A549 (cell line): ENCODE measurements around the gene RASSF4. TPM values are rescaled to one million over a fixed set of nuclear protein-coding genes. Genes with fewer than 3 reads are reported as not detected.

Experiments used
- ATAC-seq, 2 experiments: fragments of 200-7000 bp in 1 of 2; fragments of >200 bp in 1 of 2; cut with Nextera tagmentation in 1 of 2; cut with Tn5 transposase in 1 of 2; 3 replicates each; pipeline versions ENCODE4 v1.8.0 to v1.9.1; 2018 to 2020; ENCODE audit warnings: mild to moderate bottlenecking in 1 of 2, moderate library complexity in 1 of 2
- CTCF ChIA-PET: fragments of 300-600 bp; sonication (Branson Sonifier 250); formaldehyde crosslinking; extraction: SDS; loops from one replicate; lab custom pipeline; 2021; ENCODE audit warnings: antibody characterized with exemption, inconsistent platforms; lab: Yijun Ruan, JAX
- POLR2A ChIA-PET: fragments of 350-600 bp; formaldehyde crosslinking; extraction: SDS; loops from one replicate; lab custom pipeline; 2021; ENCODE audit warnings: antibody characterized with exemption, inconsistent platforms; lab: Yijun Ruan, JAX
- DNase-seq, 2 experiments: peaks; one replicate each; pipeline versions ENCODE4 v3.0.0 to v3.0.0-alpha.2; 2011 to 2016; ENCODE audit warnings: low read depth in 1 of 2, low spot score in 1 of 2
- FAIRE-seq: peaks from 2 replicates; lab custom pipeline; 2011; peaks lifted over from hg19 to GRCh38; lab: Jason Lieb, UNC
- H3K27ac ChIP-seq, 2 experiments: fragments of >200 bp; sonication (Bioruptor Twin); formaldehyde crosslinking; 3 replicates each; pipeline ENCODE4 v1.5.1; 2016 to 2017
- H3K4me1 ChIP-seq: fragments of >200 bp; sonication (Bioruptor Twin); formaldehyde crosslinking; 3 replicates; pipeline ENCODE4 v1.6.1; 2016
- H3K4me2 ChIP-seq: fragments of >200 bp; sonication (Bioruptor Twin); formaldehyde crosslinking; 3 replicates; pipeline ENCODE4 v1.6.1; 2016
- H3K4me3 ChIP-seq: fragments of >200 bp; sonication (Bioruptor Twin); formaldehyde crosslinking; 3 replicates; pipeline ENCODE4 v1.5.1; 2016
- H3K9me3 ChIP-seq: fragments of >200 bp; sonication (Bioruptor Twin); formaldehyde crosslinking; 3 replicates; pipeline ENCODE4 v1.6.1; 2016
- CBX2 ChIP-seq: fragments of 200-600 bp; sonication (generic); IDR thresholded peaks from 2 replicates; pipeline ENCODE4 v1.6.1; 2016; ENCODE audit warnings: low read depth, mild to moderate bottlenecking, borderline replicate concordance
- CBX8 ChIP-seq: fragments of 200-600 bp; sonication (generic); IDR thresholded peaks from 2 replicates; pipeline ENCODE4 v1.6.1; 2016
- CEBPB ChIP-seq, 2 experiments: fragments of >200 bp in 1 of 2; sonication (Bioruptor Twin) in 1 of 2; formaldehyde crosslinking in 1 of 2; IDR thresholded peaks; 2 replicates each; pipeline ENCODE4 v1.6.1; 2012 to 2016
- CHD2 ChIP-seq: fragments of 150-350 bp; IDR thresholded peaks from 2 replicates; pipeline ENCODE4 v1.6.1; 2014; ENCODE audit warnings: low read length; ENCODE audit not compliant: partially characterized antibody
- ESRRA ChIP-seq: fragments of 150-350 bp; IDR thresholded peaks from 2 replicates; pipeline ENCODE4 v1.6.1; 2014; ENCODE audit warnings: mild to moderate bottlenecking, low read length, borderline replicate concordance
- FOSL2 ChIP-seq, 2 experiments: fragments of 450-650 bp in 1 of 2; fragments of >200 bp in 1 of 2; sonication (Bioruptor Twin) in 1 of 2; formaldehyde crosslinking; IDR thresholded peaks; 2 replicates each; pipeline versions ENCODE4 v1.5.0 to v1.6.1; 2016 to 2020; ENCODE audit warnings: mild to moderate bottlenecking in 1 of 2, moderate library complexity in 1 of 2
- FOXS1 ChIP-seq: fragments of 250-450 bp; sonication (Bioruptor Pico); IDR thresholded peaks from 2 replicates; pipeline ENCODE4 v1.5.0; 2020; ENCODE audit warnings: mild to moderate bottlenecking, moderate library complexity
- GATA3 ChIP-seq: IDR thresholded peaks from 2 replicates; pipeline ENCODE4 v1.6.1; 2012; ENCODE audit warnings: borderline replicate concordance
- HEYL ChIP-seq: fragments of 250-450 bp; sonication (Bioruptor Pico); IDR thresholded peaks from 2 replicates; pipeline ENCODE4 v1.8.0; 2021; ENCODE audit warnings: mild to moderate bottlenecking, moderate library complexity
- HOXA7 ChIP-seq: fragments of 250-450 bp; sonication (Bioruptor Pico); IDR thresholded peaks from 2 replicates; pipeline ENCODE4 v1.5.0; 2020; ENCODE audit warnings: mild to moderate bottlenecking, moderate library complexity
- HOXB13 ChIP-seq: fragments of 250-450 bp; sonication (Bioruptor Pico); IDR thresholded peaks from 2 replicates; pipeline ENCODE4 v1.5.0; 2020; ENCODE audit warnings: low read depth, mild to moderate bottlenecking, moderate library complexity
- HOXB5 ChIP-seq: fragments of 250-450 bp; sonication (Bioruptor Pico); IDR thresholded peaks from 2 replicates; pipeline ENCODE4 v1.5.0; 2020; ENCODE audit warnings: mild to moderate bottlenecking, moderate library complexity
- JUN ChIP-seq, 2 experiments: fragments of >200 bp; sonication (Bioruptor Twin); formaldehyde crosslinking; IDR thresholded peaks; 2 replicates in 1 of 2; 3 replicates in 1 of 2; pipeline ENCODE4 v1.6.1; 2016 to 2017
- JUNB ChIP-seq: fragments of >200 bp; sonication (Bioruptor Twin); formaldehyde crosslinking; IDR thresholded peaks from 2 replicates; pipeline ENCODE4 v1.6.1; 2016
- KDM1A ChIP-seq: fragments of 200-600 bp; sonication (generic); IDR thresholded peaks from 2 replicates; pipeline ENCODE4 v1.6.1; 2016; ENCODE audit warnings: low read depth, mild to moderate bottlenecking
- KDM5A ChIP-seq: fragments of 200-600 bp; sonication (generic); IDR thresholded peaks from 2 replicates; pipeline ENCODE4 v1.6.1; 2016; ENCODE audit warnings: antibody characterized with exemption, mild to moderate bottlenecking
- MAFK ChIP-seq: fragments of 450-650 bp; IDR thresholded peaks from 2 replicates; pipeline ENCODE4 v1.6.1; 2014; ENCODE audit not compliant: partially characterized antibody
- MAZ ChIP-seq: fragments of 150-350 bp; IDR thresholded peaks from 2 replicates; pipeline ENCODE4 v1.6.1; 2014; ENCODE audit warnings: antibody characterized with exemption, low read depth, low read length, borderline replicate concordance
- NR3C1 ChIP-seq: fragments of >200 bp; sonication (Bioruptor Twin); formaldehyde crosslinking; IDR thresholded peaks from 3 replicates; pipeline ENCODE4 v1.6.1; 2017
- PHF8 ChIP-seq: fragments of 200-600 bp; sonication (generic); IDR thresholded peaks from 2 replicates; pipeline ENCODE4 v1.6.1; 2016; ENCODE audit warnings: low read depth, mild to moderate bottlenecking, antibody characterized with exemption, moderate library complexity, borderline replicate concordance
- POLR2A ChIP-seq: IDR thresholded peaks from 2 replicates; pipeline ENCODE4 v1.6.1; 2012; ENCODE audit warnings: mild to moderate bottlenecking, low read length
- POLR2AphosphoS2 ChIP-seq: conservative IDR thresholded peaks from 2 replicates; pipeline ENCODE4 v1.6.1; 2012; ENCODE audit warnings: low read length, improper control_type of control experiment, inconsistent platforms
- RAD21 ChIP-seq, 2 experiments: fragments of >200 bp in 1 of 2; sonication (Bioruptor Twin) in 1 of 2; formaldehyde crosslinking in 1 of 2; IDR thresholded peaks in 1 of 2; conservative IDR thresholded peaks in 1 of 2; 2 replicates in 1 of 2; 3 replicates in 1 of 2; pipeline ENCODE4 v1.6.1; 2012 to 2018; ENCODE audit warnings: inconsistent platforms in 1 of 2
- RARB ChIP-seq: fragments of 250-450 bp; sonication (Bioruptor Pico); IDR thresholded peaks from 2 replicates; pipeline ENCODE4 v1.8.0; 2021; ENCODE audit warnings: mild to moderate bottlenecking, moderate library complexity
- RFX5 ChIP-seq: fragments of 450-650 bp; IDR thresholded peaks from 2 replicates; pipeline ENCODE4 v1.7.1; 2014; ENCODE audit warnings: antibody characterized with exemption, mild to moderate bottlenecking, moderate library complexity
- RNF2 ChIP-seq: fragments of 200-600 bp; sonication (generic); IDR thresholded peaks from 2 replicates; pipeline ENCODE4 v1.6.1; 2016; ENCODE audit warnings: low read depth, mild to moderate bottlenecking, antibody characterized with exemption, moderate library complexity, borderline replicate concordance
- SREBF2 ChIP-seq: fragments of 450-650 bp; IDR thresholded peaks from 2 replicates; pipeline ENCODE4 v1.6.1; 2014; ENCODE audit warnings: mild to moderate bottlenecking, moderate library complexity
- TFCP2L1 ChIP-seq: fragments of 250-450 bp; sonication (Bioruptor Pico); IDR thresholded peaks from 2 replicates; pipeline ENCODE4 v1.5.0; 2021; ENCODE audit warnings: mild to moderate bottlenecking
- TP53 ChIP-seq: fragments of 250-450 bp; sonication (Bioruptor Pico); IDR thresholded peaks from 2 replicates; pipeline ENCODE4 v1.5.0; 2021; ENCODE audit warnings: mild to moderate bottlenecking, moderate library complexity
- ZFP36 ChIP-seq: fragments of 450-650 bp; IDR thresholded peaks from 2 replicates; pipeline ENCODE4 v1.6.1; 2014; ENCODE audit warnings: borderline replicate concordance; ENCODE audit not compliant: partially characterized antibody
- ZSCAN20 ChIP-seq: fragments of 250-450 bp; sonication (Bioruptor Pico); IDR thresholded peaks from 2 replicates; pipeline ENCODE4 v1.8.0; 2022; ENCODE audit warnings: mild to moderate bottlenecking, moderate library complexity
- WGBS: methylation state at CpG from one replicate; pipeline ENCODE4 v1.1.6; 2017; ENCODE audit errors: missing lambda C conversion rate; 5-methylcytosine and 5-hydroxymethylcytosine counted together
- polyA plus RNA-seq, 4 experiments: library from polyadenylated mRNA; depleted of rRNA in 3 of 4; stranded (reverse); fragments of >200 nt; fragmentation: RNase III in 1 of 4; extraction: RNeasy Plus Mini Kit Qiagen cat#74134 plus additional on column Dnase treatment in 1 of 4; gene quantifications; 2 replicates in 3 of 4; 3 replicates in 1 of 4; pipeline ENCODE4 v1.2.3, GENCODE V29; 2011 to 2017
- TF ChIP-seq, protein P1 (sequence below): fragments of 250-450 bp; sonication (Bioruptor Pico); IDR thresholded peaks from 2 replicates; pipeline ENCODE4 v1.5.0; 2020; ENCODE audit warnings: low read depth, mild to moderate bottlenecking, moderate library complexity
- TF ChIP-seq, protein P2 (sequence below): fragments of >200 bp; sonication (Bioruptor Twin); formaldehyde crosslinking; IDR thresholded peaks from 3 replicates; pipeline ENCODE4 v1.6.1; 2016
- TF ChIP-seq, protein P3 (sequence below): IDR thresholded peaks from 2 replicates; pipeline ENCODE4 v1.6.1; 2012; ENCODE audit warnings: low read depth, borderline replicate concordance
- TF ChIP-seq, protein P4 (sequence below): IDR thresholded peaks from 2 replicates; pipeline ENCODE4 v1.6.1; 2012
- TF ChIP-seq, protein P5 (sequence below): fragments of >200 bp; sonication (Bioruptor Twin); formaldehyde crosslinking; IDR thresholded peaks from 3 replicates; pipeline ENCODE4 v1.5.1; 2016
- TF ChIP-seq, protein P6 (sequence below): fragments of >200 bp; sonication (Bioruptor Twin); formaldehyde crosslinking; IDR thresholded peaks from 2 replicates; pipeline ENCODE4 v1.6.1; 2016

Gene RASSF4
- polyA plus RNA-seq, 2 of the 4 experiments (the other 2 are of a cell fraction), result 1.9 to 2.2 TPM

DNA sequence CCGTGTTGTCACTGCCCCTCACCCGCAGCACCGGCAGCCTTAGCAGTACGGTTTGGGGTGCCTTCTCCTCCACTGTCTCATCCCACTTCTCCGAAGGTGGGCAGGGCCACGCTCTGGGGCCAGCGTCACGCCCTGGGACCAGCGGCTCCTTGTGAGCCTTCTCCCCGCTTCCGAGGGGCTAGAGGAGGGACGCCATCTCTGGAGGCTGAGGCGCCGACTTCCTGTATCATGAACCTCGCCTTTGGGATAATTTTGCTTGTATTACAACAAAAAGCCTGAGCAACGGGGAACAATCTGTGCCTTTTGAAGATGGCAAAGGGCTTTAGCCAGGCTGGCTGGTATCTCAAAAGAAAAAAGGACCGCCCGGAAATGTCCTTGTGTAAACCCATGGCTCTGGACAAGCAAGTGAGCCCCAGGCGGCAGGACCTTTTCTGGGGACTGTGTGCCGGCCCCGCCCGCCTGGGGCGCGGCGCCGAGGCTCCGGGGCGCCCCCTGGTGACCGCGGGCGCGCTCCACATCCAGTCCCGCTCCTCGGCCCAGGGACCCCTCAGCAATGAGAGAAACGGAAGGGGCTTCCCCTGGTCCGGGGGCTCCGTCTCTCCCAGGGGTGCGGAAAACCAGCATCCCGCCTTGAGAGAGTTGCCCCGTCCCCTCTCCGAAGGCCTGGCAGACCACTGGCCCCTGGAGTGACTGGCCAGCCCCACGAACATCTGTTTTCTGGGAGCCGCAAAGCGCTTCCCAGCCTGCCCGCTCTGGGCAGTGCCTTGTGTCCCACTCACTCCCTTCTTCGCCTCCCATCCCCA is 15.2 kb downstream of the RASSF4 start:
- H3K27ac ChIP-seq, result peak overlapping the region; percentile 76 to 90
- ATAC-seq (peak; percentile 70 to 93), DNase-seq (peak; percentile 55 to 72), FAIRE-seq (no peak)
- POLR2A ChIA-PET, result no interaction called here
- H3K9me3 ChIP-seq, result no peaks in the 10 kb centered on the region
- H3K4me1 ChIP-seq, result peaks cover 33% of the 10 kb centered on the region
- 6% methylated on average over 29 of the region's 46 CpGs for WGBS
- CTCF ChIA-PET, result interaction anchor here (0.8 to 9.7 kb wide), 8 partner anchors 9 to 117 kb away, joined by 3 to 69 read pairs (median 6); no protein-coding TSS in a partner anchor
- peak overlapping the region; percentile 47 for H3K4me3 ChIP-seq
- H3K4me2 ChIP-seq, result peak overlapping the region; percentile 83
- TF ChIP-seq RAD21 (conservative IDR thresholded peaks at IDR 0.05 in 1 of 2, IDR thresholded peaks at IDR 0.05 in 1 of 2) (peak; percentile 47 to 75; a peak in 4 of 5 replicates), CBX8 (no peak), TP53 (CRISPR knock-in tag) (no peak), HOXB5 (CRISPR knock-in tag) (no peak), RNF2 (no peak), KDM5A (no peak), MAFK (no peak), NR3C1 (no peak), JUNB (no peak), FOSL2 (IDR thresholded peaks at IDR 0.05) (no peak), FOSL2 (CRISPR knock-in tag; IDR thresholded peaks at IDR 0.05) (no peak), ZSCAN20 (CRISPR knock-in tag) (no peak), TFCP2L1 (CRISPR knock-in tag) (no peak), POLR2AphosphoS2 (no peak), RFX5 (no peak), JUN (IDR thresholded peaks at IDR 0.05) (peak; percentile 28 to 53; a peak in 2 of 5 replicates), CEBPB (IDR thresholded peaks at IDR 0.05) (no peak), HEYL (CRISPR knock-in tag) (no peak), GATA3 (no peak), ZFP36 (no peak), HOXA7 (CRISPR knock-in tag) (no peak), CHD2 (no peak), PHF8 (no peak), KDM1A (no peak), ESRRA (no peak), CBX2 (no peak), SREBF2 (no peak), RARB (no peak), FOXS1 (CRISPR knock-in tag) (no peak), POLR2A (no peak), HOXB13 (CRISPR knock-in tag) (no peak), MAZ (peak; percentile 24; the same call in 1 of the 2 replicates)
- TF ChIP-seq, protein P1, sequence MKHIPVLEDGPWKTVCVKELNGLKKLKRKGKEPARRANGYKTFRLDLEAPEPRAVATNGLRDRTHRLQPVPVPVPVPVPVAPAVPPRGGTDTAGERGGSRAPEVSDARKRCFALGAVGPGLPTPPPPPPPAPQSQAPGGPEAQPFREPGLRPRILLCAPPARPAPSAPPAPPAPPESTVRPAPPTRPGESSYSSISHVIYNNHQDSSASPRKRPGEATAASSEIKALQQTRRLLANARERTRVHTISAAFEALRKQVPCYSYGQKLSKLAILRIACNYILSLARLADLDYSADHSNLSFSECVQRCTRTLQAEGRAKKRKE, result no peak
- TF ChIP-seq, protein P2, sequence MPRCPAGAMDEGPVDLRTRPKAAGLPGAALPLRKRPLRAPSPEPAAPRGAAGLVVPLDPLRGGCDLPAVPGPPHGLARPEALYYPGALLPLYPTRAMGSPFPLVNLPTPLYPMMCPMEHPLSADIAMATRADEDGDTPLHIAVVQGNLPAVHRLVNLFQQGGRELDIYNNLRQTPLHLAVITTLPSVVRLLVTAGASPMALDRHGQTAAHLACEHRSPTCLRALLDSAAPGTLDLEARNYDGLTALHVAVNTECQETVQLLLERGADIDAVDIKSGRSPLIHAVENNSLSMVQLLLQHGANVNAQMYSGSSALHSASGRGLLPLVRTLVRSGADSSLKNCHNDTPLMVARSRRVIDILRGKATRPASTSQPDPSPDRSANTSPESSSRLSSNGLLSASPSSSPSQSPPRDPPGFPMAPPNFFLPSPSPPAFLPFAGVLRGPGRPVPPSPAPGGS, result peak; percentile 36; the same call in 1 of the 3 replicates
- TF ChIP-seq, protein P3, sequence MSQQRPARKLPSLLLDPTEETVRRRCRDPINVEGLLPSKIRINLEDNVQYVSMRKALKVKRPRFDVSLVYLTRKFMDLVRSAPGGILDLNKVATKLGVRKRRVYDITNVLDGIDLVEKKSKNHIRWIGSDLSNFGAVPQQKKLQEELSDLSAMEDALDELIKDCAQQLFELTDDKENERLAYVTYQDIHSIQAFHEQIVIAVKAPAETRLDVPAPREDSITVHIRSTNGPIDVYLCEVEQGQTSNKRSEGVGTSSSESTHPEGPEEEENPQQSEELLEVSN, result no peak
- TF ChIP-seq, protein P4, sequence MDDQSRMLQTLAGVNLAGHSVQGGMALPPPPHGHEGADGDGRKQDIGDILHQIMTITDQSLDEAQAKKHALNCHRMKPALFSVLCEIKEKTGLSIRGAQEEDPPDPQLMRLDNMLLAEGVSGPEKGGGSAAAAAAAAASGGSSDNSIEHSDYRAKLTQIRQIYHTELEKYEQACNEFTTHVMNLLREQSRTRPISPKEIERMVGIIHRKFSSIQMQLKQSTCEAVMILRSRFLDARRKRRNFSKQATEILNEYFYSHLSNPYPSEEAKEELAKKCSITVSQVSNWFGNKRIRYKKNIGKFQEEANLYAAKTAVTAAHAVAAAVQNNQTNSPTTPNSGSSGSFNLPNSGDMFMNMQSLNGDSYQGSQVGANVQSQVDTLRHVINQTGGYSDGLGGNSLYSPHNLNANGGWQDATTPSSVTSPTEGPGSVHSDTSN, result no peak
- TF ChIP-seq, protein P5, sequence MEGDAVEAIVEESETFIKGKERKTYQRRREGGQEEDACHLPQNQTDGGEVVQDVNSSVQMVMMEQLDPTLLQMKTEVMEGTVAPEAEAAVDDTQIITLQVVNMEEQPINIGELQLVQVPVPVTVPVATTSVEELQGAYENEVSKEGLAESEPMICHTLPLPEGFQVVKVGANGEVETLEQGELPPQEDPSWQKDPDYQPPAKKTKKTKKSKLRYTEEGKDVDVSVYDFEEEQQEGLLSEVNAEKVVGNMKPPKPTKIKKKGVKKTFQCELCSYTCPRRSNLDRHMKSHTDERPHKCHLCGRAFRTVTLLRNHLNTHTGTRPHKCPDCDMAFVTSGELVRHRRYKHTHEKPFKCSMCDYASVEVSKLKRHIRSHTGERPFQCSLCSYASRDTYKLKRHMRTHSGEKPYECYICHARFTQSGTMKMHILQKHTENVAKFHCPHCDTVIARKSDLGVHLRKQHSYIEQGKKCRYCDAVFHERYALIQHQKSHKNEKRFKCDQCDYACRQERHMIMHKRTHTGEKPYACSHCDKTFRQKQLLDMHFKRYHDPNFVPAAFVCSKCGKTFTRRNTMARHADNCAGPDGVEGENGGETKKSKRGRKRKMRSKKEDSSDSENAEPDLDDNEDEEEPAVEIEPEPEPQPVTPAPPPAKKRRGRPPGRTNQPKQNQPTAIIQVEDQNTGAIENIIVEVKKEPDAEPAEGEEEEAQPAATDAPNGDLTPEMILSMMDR, result peak; percentile 91
- TF ChIP-seq, protein P6, sequence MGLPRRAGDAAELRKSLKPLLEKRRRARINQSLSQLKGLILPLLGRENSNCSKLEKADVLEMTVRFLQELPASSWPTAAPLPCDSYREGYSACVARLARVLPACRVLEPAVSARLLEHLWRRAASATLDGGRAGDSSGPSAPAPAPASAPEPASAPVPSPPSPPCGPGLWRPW, result no peak
